Fibroblast of skin of scalp (primary cell): ENCODE results near the gene PCGF5.
"Not testable (repeated sequence)": the region's sequence is repeated elsewhere in the genome, so short reads cannot be mapped to it uniquely, and the experiment has no call there.

ENCODE experiments used
- DNase-seq: peaks from one replicate; pipeline ENCODE4 v3.0.0-alpha.2; 2013

PCGF5 gene

DNA sequence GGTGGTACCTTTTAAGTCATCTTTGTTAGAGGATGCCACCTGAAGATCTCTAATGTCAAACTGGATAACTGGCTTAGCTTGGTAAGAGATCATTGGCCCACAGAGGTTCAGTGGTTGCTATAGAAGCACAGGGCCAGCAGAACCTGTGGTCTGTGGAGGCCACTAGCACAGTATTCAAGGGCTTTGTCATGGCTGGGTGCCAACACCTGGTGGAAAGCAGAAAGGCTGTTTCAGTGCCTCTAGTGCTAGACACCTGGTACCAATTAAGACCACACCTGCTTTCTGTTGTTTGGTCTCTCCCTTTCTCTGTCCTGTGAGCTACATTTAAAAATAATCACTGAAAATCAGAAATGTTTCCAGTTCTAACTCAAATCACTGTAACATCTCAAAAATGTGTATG, 10.0 kb upstream of the PCGF5 start:
- no peak for DNase-seq

DNA sequence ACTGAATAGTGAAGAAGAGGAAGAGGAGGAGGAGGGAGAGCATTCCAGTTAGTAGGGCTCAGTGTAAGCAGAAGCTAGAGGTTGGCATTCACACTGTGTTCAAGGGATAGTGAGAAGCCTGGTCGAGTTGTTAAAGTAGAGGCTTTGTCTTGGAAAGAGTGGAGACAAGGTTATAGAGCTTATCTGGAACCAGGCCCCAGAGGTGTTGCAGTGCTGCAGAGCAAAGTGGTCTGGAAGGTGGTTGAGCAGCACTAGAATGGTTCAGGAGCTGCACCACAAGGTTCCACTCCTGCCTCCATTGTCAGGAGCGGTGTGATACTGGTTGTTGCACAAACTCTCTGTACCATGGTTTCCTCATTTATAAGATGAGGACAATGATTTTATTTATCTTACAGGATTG, 8.8 kb upstream of the PCGF5 start:
- no peak for DNase-seq

DNA sequence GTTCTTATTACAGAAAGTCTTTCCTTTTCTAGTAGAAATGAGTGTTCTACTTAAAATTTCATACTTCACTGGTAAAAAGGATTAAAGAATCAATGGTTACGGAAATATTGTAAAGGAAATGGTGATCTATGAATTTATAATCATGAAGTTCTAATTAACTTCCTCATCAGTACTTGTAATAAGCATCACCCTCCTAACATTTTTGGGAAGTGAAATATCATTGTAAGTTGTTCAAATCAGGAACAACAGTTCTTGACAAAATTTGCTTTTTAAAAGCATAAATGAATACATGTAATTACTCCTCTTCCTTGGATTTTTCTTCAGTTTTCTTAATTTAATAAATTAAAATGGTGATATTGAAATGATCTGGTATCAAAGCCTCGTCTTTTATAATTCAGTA, 5.6 kb upstream of the PCGF5 start:
- DNase-seq: no peak

DNA sequence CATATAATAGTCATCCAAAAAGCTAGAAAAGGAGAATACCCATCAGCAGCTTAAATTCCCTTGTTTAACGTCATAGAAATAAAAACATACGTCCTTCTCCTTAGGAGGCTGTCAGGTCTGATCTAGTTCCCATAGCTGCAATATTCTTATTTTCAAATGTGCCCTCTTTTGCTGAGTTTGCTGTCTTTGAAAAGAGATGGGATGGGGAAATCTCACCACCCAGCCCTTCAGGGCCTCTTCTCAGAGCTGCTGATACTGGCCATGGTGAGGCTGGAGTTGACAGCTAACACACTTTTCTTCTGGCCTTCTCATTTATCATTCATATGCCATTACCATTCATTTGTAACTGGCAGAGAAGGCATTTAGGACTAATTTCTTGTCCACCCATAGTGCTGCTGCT, 5.1 kb upstream of the PCGF5 start:
- no peak for DNase-seq

DNA sequence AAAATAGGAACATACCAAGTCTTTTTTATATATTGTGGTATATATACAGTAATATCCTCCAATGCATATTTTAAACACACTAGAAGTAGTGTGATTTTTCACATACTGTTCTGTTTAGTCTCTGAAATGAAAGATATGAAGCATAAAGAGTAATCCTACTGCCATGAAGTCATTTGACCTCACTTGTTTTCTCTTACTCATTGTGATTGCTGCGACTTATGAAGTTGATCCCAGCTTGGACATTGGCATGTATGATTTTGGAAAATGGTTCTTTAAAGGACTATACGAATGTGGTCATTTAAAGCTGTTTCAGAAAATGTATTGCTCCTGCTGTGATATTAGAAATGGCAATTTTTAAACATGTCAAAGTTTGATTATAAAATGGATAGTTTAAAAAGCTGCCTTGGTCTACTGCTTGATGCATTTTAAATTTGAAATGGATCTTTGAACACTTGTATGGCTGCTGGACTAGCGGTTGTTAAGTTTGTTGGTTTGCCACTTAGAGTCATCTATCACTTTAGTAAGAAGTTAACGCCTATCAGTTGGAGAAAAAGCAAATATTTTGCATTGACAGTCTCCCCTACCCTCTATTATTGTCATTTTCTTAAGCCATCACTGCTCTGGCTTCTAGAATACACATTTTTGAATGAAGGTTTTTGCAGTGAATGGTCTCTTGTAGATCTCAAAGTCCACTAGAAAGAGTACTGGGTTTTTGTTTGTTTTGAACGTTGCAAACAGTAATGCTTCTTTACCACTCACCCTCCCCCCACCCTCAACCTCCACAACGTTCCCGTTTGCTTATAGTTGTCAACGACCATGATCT, 881 bp upstream of the PCGF5 start:
- peak; percentile 7 for DNase-seq

DNA sequence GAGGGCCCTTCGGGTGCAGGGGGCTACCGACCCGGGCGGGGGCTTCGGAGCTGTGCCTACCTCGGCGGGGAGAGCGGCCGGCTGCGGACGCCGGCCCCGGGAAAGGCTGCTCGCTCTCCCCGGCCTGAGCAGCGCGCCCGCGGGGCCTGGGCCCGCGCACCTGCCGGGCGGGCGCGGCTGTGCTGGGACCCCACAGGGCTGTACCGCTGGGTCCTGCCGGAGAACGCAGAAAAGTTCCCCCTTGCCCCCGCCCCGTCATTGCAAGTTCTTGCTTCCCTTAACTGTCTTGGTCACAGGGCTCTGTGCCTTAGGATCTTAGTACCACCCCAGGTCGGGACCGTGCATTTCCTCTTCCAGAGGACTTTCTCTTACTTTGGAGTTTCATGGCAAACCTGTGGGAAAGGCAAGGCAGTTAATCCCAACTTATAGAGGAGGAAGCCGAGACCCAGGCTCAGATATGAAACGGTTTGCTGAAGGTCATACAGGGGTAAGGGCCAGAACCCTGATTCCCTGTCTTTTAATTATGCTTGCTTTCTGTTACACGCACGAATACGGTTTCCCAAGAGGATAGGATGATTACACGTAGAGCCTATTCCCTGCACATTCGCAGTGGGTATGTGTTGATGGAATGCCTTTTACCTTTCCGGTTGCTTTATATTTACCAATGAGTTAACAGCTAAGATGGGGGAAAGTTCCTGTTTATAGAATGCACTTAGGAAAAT, 652 bp downstream of the PCGF5 start:
- DNase-seq: peak; percentile 7

DNA sequence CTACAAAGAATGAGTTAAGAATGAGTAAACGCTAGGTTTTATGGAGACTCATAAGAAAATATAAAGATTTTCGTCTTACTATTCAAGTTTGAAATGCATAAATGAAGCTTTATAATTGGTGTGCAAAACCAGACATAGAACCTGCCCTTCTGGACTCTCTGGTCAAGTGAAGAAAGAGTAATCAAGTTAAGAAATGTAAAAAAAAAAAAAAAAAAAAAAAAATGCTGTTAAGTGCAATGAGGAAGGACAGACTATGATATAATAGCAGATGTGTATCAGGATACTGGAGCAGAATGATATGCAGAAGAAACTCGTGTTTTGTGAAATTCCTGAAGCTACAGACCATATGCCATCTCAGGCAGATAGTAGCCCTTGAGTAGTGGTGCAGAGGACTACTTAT, 5.6 kb downstream of the PCGF5 start:
- no peak for DNase-seq

DNA sequence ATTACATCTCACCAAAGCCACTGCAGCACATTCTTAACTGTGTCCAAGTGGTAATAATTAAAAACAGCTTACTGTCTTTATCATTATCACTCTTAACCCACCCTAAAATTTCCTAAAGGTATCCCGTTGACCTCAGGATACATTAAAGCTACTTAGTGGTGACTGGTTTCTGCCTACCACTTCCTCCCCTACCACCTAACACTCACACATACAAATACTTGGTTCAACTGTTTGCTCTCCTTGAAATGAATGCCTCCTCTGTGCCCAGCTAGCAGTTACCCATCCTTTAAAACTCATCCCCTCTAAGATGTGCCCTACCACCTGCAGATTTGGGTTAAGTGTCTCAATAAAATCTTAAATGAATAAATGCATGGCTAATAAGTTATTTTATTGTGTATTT, 7.1 kb downstream of the PCGF5 start:
- DNase-seq: no peak

DNA sequence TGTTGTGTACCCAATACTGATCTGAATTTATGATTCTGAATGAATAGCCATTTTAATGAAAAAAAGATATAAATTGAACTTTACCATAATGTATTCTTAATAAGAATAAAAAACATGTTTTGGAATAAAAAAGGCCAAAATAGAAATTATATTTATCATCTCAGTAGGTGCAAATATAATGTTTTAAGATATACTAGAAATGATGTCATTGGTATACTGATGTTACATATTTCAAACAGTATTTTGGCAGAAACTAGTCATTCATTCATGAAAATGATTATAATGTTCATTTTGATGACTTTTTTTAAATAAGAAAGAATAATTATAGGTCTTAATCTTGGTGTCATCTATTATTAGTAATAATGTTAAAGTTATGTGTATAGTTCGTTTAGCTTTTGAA, 9.2 kb downstream of the PCGF5 start:
- DNase-seq: no peak

DNA sequence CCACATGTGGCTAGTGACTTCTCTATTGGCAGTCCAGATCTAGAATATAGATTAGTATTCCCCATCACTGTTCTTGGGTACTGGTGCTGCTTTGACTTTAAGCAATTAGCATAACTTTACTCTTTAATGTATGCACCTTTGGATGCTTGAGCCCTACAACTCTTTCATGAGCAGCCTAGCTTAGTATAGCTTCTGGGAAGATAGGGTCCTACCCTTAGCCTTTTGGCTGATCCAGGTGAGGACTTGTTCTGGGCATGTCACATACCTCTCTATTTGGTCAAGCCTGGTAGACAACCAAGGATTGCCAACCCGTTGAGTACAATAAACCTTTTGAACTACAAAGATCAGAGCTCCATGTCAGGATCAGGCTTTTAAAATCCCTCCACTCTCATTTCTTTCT, 17.7 kb downstream of the PCGF5 start:
- no peak for DNase-seq

DNA sequence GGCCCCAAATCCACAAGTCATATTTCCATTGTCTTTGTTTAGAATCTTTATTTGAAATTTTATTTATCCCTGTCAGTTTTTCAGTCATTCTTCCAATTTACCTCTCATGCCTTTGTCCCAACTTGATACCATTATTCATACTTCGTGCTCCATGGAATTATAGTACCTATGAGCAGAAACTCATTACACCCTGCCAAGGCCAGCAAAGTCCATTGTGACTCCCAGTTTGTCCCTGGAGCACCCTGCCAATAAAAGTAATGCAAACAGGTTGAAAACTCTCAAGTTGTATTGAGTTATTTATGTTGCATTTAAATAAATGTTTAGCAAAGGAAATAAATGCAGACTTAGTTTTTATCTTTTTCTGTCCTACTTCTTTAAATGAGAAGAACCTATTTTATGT, 19.3 kb downstream of the PCGF5 start:
- no peak for DNase-seq

DNA sequence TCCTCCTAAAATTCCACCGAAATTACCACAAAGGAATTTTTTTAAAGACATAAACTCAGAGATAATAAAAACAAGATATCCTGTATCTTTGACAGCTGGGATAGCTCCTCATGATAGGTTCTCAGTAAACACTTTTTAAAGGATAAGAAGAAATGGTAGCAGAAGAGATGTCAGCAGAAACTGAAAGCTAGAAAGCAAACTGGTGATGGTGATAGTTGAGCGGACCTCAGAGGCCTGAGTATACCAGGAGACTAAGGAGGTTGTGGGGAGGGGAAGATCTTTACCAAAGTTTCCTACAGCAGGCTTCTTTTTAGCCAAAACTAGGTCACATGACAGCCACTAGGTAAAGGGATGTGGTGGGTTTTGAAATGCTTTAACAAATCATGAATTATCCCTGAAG, 22.5 kb downstream of the PCGF5 start:
- DNase-seq: no peak

DNA sequence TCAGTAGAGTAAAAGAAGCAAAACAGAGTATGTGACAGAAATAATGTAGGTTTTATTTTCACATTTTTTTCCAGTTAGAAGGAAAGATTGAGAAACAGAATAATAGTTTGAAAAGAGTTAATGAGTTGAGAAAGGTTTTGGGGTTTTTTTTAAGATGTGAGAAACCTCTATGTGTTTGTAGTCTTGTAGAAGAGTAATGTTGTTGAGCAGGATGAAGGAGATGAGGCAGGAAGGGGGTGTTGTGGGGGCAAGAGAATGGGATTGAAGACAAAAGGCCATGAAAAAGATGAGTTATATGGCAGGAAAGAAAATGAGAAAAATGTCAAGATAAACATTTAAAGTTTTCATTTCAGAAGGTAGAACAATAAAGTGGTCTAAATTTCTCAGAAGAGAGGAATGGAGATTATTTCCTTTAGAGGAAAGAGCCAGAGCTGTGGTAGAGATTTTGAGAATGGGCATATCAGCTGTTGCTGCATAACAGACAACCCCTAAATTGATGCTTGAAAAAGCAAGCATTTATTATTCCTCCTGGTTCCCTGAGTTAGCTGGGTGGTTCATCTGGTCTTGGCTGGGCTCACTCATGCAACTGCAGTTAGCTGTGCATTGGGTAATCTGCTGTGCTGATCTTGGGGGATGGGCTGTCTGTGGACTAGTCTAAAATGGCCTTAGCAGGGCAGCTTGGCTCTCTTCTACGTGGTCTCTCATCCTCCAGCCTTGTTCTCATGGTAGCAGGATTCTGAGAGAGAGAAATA, 27.1 kb downstream of the PCGF5 start:
- DNase-seq: peak; percentile 80

DNA sequence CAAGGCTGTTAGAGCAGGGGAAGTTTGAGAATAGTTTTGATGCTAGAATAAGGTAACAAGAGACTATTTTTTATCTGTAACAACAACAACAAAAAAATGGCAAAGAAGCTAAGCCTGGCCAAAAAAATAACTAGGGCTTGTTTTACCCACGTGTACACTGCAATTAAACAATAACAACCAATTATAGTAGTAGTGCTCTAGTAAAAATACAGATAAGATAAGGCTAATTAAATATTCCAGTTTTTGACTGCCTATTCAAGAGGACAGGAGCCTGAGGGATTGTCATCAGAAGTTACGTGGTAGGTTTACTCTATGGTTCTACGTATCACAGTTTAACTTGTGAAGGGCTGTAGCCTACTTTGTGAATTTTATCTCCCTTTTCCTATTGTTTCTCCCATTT, 29.2 kb downstream of the PCGF5 start:
- no peak for DNase-seq

DNA sequence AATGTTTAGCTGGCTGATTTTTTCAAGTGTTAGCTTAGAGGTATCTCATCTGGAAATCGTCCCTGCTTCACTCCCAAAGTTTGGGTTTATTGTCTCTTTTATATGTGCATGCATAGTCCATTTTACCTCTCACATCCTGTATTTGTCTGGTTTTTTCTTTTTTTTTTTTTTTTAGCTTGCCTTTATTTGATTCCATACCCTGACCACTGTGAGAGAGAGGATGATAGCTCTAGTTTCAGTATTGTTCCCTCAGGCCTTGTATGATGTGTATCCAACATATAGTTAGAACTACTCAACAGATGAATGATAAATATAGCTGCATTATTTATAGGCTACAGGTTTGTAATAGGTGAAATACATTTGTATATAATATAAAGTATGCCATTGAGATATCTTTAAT, 29.9 kb downstream of the PCGF5 start:
- no peak for DNase-seq

DNA sequence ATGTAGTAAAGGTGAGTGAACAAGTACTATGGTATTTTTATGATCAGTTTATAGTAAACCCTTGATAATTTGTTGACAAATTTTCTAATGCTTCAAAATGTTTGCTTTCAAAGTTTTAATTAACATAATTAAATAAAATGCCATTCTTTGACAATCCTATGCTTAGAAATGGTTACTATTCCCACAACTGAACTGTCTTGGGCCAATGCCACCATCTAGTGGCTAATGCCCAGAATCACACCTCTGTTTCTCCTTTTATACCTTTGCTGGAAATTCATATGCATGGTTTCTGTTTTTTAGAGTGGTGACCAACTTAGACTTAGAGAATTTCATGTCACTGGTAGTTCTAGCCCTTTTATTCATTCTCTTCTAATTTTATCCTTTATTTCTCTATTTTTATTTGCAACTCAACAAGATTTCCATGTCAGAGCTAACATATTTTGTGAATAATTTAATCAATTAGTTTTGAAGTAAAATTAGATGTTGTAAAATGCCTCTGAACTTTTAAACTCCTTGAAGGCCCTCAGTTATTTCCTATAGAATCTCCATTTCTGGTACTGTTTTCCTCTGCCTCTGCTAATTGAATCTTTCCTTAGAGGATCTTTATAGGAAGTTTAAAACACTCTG, 31.1 kb downstream of the PCGF5 start:
- DNase-seq: peak; percentile 62

DNA sequence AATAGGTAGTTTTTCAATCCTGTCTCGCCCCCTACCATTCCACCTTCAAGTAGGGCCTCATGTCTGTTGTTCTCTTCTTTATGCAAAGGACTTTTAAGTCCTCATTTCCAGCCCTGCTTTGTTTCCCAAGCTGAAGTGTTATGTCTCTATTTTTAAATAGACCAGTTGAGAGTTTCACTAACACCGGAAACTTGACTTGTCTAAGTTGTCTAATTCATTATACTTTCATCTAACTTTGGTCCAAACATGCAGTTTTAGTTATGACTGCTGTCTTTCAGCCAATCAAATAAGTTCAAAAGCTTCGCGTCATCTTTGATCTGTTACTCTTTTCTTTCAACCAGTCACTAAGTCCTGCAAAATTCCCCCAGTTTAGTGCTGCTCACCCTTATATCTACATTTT, 32.8 kb downstream of the PCGF5 start:
- DNase-seq: no peak

DNA sequence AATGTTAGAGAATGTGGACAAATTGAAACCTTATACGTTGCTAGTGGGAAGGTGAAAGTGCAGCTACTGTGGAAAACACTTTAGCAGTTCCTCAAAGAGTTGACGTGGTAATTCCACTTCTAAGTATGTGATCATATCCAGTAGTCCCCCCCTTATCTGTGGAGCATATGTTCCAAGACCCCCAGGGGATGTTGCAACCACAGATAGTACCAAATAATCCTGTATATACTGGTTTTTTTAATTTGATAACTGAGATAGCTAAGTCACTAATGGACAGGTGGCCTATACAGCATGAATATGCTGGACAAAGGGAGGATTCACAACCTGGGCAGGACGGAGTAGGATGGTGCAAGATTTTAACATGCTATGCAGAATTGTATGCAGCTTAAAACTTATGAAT, 36.8 kb downstream of the PCGF5 start:
- DNase-seq: no peak

DNA sequence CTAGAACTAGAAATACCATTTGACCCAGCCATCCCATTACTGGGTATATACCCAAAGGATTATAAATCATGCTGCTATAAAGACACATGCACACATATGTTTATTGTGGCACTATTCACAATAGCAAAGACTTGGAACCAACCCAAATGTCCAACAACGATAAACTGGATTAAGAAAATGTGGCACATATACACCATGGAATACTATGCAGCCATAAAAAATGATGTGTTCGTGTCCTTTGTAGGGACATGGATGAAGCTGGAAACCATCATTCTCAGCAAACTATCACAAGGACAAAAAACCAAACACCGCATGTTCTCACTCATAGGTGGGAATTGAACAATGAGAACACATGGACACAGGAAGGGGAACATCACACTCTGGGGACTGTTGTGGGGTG, 40.0 kb downstream of the PCGF5 start:
- not testable (repeated sequence) for DNase-seq

DNA sequence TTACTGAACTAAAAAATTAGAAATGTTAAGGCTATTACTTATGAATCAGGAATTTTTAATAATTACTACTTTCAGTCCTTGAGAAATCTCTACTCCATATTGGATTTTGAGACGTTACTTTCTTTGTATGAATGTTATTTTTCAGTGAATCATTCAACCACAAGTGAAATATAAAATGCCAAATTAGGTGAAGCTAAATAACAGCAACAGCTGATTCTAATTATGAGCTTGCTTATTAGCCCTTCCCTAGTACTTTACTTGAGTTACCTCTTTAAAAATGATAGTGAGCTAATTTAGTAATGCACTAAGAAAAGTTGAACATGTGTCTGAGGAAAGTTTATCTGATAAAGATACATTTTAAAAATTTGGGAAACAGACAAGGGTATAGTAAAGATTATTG, 51.4 kb downstream of the PCGF5 start:
- peak; percentile 84 for DNase-seq

DNA sequence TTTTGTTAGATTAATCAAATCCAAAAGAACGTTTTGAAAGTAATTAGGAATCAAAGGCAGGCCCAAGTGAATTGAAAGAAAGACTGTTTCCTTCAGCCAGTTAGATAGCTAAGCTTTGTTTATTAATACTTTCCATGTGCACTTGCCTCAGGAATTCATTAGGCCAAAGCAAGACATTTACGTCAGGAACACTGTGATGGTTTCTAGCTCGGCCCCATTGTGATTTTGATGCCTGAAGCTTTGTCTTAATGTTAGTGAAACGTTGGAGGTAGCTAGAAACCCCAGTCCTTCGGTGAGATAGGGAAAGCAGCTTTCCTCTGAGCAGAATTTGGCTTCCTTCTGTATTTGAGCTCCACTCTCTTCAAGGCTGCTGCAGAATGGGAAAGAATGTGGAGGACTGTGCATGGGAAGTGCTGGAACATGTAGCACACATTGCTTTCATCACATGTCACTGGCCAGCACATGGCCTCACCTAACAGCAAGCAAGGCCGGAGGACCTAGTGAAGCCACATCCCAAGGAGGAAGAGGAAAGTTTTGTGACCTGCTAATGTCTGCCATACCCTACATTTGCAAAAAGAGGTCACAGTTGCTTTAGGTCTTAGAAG, 64.1 kb downstream of the PCGF5 start:
- no peak for DNase-seq

DNA sequence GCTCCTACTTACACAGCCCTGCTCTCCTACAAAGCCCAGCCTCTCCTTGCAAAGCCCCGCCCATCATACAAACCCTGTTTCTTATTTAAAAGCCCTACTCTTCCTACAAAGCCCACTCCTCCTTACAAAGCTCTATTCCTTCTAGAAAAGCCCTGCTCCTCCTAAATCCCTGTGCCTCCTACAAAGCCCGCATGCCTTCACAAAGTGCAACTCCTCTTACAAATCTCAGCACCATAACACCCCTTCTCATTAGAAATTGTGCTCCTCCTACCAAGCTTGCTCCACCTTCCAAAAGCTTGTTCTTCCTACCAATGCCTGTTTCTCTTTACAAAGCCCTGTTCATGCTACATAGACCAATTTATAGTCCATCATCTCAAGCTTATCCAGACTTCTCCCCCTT, 66.1 kb downstream of the PCGF5 start:
- DNase-seq: no peak

DNA sequence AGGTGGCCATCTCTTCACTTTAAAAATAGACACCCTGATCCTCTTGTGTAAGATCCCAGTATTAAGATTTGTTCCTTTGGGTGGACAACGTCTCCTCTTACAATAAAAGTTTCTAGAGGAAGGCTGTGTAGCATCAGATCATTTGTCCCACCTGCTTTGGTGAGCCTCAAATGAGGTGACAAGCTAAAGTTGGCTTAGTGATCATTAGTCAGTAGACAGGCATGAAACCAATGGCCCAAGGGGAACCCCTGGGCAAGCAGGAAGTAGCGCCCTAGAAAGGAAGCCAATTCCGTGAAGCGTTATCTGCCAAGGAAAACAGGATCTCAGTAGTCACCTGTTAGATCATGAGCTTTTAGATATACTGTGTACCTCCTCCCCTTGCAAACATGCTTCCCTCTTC, 66.8 kb downstream of the PCGF5 start:
- peak; percentile 11 for DNase-seq
